Prostate gland (tissue), 2 donors: ENCODE results near the gene CLMP.
A peak's percentile ranks its signal among the peaks of the same experiment; 100 is the strongest.

Source experiments
- POLR2AphosphoS5 ChIP-seq: sonication (generic); formaldehyde crosslinking; IDR thresholded peaks from one replicate; pipeline ENCODE4 v1.6.1; 2017; ENCODE audit warnings: antibody characterized with exemption
- TF ChIP-seq, protein P1 (sequence below), 4 experiments: fragments of 200-600 bp in 2 of 4; fragments of 450-650 bp in 2 of 4; sonication (generic) in 2 of 4; IDR thresholded peaks; 1 replicate in 3 of 4; 2 replicates in 1 of 4; pipeline ENCODE4 v1.5.1; 2016 to 2019; ENCODE audit warnings: antibody characterized with exemption in 4 of 4, mild to moderate bottlenecking in 2 of 4, moderate library complexity in 2 of 4

DNA sequence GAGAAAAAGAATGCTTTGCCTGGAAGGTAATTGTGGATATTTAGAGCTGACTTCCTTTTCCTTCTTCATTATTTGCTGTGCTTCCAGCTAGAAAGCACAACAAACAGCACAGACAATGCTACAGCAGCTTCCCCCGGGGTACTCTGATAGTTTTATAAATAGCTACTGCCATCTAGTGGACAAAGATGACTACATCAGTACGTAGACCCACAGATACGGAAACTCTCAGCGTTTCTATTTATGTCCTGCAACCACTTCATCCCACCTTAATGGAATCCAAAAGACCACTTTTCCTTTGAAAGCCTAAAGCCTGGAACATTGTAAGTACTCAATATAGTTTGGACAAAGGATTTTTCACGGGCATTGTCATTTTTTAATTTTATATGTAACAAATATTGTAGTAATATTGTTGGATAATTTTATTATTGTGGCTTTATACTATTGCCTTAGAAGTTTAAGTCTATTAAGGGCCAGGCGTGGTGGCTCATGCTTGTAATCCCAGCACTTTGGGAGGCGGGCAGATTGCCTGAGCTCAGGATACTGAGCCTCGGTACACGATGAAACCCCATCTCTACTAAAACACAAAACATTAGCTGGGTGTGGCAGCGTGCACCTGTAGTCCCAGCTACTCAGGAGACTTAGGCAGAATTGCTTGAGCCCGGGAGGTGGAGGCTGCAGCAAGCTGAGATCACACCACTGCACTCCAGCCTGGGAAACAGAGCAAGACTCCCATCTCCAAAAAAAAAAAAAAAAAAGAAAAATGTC, 140.6 kb downstream of the CLMP start:
- TF ChIP-seq, protein P1, sequence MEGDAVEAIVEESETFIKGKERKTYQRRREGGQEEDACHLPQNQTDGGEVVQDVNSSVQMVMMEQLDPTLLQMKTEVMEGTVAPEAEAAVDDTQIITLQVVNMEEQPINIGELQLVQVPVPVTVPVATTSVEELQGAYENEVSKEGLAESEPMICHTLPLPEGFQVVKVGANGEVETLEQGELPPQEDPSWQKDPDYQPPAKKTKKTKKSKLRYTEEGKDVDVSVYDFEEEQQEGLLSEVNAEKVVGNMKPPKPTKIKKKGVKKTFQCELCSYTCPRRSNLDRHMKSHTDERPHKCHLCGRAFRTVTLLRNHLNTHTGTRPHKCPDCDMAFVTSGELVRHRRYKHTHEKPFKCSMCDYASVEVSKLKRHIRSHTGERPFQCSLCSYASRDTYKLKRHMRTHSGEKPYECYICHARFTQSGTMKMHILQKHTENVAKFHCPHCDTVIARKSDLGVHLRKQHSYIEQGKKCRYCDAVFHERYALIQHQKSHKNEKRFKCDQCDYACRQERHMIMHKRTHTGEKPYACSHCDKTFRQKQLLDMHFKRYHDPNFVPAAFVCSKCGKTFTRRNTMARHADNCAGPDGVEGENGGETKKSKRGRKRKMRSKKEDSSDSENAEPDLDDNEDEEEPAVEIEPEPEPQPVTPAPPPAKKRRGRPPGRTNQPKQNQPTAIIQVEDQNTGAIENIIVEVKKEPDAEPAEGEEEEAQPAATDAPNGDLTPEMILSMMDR (IDR thresholded peaks at IDR 0.05) = peak; percentile 38 to 77 (median 66)
- TF ChIP-seq POLR2AphosphoS5 = no peak
